Naive B cell (primary cell): ENCODE measurements around the gene RXRA. TPM values are rescaled to one million over a fixed set of nuclear protein-coding genes. Genes with fewer than 3 reads are reported as not detected.
A peak's percentile ranks its signal among the peaks of the same experiment; 100 is the strongest.
"Not testable (repeated sequence)": the region's sequence is repeated elsewhere in the genome, so short reads cannot be mapped to it uniquely, and the experiment has no call there.

ENCODE experiments used
- ATAC-seq, 2 donors: fragments of 150-1000 bp; cut with Tn5 transposase; 2 replicates each; pipeline ENCODE4 v1.10.0; 2021; ENCODE audit warnings: low read depth in 2 of 2, mild to moderate bottlenecking in 2 of 2, moderate library complexity in 2 of 2
- DNase-seq: peaks from one replicate; pipeline ENCODE4 v3.0.0; 2022
- H3K27ac Mint-ChIP-seq, 6 donors: one replicate each; pipeline ENCODE4 v1.8.0; 2020 to 2022; ENCODE audit warnings: mild to moderate bottlenecking in 6 of 6, mixed read lengths in 6 of 6, moderate library complexity in 5 of 6, inconsistent platforms in 2 of 6
- H3K27me3 Mint-ChIP-seq, 3 donors: one replicate each; pipeline ENCODE4 v1.8.0; 2021 to 2022; ENCODE audit warnings: mixed read lengths in 3 of 3, mild to moderate bottlenecking in 1 of 3
- H3K36me3 Mint-ChIP-seq, 2 donors: one replicate each; pipeline ENCODE4 v1.8.0; 2020 to 2022; ENCODE audit warnings: mixed read lengths in 2 of 2, inconsistent platforms in 1 of 2, mild to moderate bottlenecking in 1 of 2
- H3K4me1 Mint-ChIP-seq, 3 donors: one replicate each; pipeline ENCODE4 v1.8.0; 2020 to 2022; ENCODE audit warnings: mixed read lengths in 3 of 3, inconsistent platforms in 1 of 3, mild to moderate bottlenecking in 1 of 3, moderate library complexity in 1 of 3
- H3K4me3 Mint-ChIP-seq, 8 donors: one replicate each; pipeline ENCODE4 v1.8.0; 2020 to 2022; ENCODE audit warnings: mild to moderate bottlenecking in 8 of 8, mixed read lengths in 8 of 8, moderate library complexity in 8 of 8, inconsistent platforms in 2 of 8
- H3K9me3 Mint-ChIP-seq, 7 donors: one replicate each; pipeline ENCODE4 v1.8.0; 2020 to 2022; ENCODE audit warnings: mixed read lengths in 7 of 7, mild to moderate bottlenecking in 5 of 7, inconsistent platforms in 2 of 7, moderate library complexity in 1 of 7
- polyA plus RNA-seq, 6 donors: library from polyadenylated mRNA; unstranded; fragments of 300-500 nt; fragmentation: Illumina TruSeq; gene quantifications; one replicate each; pipeline ENCODE4 v1.2.3, GENCODE V29; 2021; ENCODE audit warnings: low read depth in 6 of 6

RXRA gene
- polyA plus RNA-seq, 6 donors from 2014 or later, result 0.31 to 0.76 (median 0.50) TPM; not detected in 1

DNA sequence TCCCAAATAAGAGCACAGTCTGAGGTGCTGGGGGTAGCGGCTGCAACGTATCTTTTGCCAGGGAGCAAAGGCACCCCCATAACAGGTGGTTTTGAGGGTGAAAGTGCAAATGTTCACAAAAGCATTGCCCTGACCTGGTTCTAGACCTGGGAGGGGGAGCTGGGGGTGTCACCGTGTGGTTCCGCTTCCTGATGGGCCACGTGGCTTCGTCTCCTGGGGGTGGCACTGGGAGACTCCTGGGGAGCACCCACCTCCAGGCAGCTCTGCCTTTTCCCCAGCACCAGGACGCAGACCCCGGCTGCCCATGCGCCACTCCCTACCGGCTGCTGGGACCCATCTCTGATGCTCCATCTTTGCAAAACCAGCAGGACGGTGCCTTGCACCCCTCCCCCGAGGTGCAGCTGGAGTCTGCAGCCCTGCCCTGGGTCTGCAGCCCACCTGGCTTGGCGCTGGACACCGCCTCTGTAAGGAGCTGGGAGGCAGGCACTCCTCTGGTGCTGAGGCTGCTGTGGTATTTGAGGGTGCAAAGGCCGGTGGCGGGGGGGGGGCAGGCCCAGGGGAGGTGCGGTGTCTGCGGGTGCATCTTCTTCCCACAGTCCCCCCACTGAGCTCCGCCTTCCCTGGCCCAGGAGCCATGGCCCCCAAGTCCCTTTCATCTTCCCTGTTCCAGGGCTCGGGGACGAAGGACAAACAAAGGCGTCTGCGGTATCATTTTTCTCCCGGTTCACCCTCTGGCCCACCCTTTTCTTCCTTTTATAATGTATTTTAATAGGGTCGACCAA lies 29.8 kb upstream of the RXRA start:
- no peaks in the 10 kb centered on the region for H3K9me3 Mint-ChIP-seq
- H3K36me3 Mint-ChIP-seq, result no peaks in the 10 kb centered on the region
- H3K27ac Mint-ChIP-seq, result peak overlapping the region in 1 of 6 donors; percentile 10
- ATAC-seq (no peak), DNase-seq (no peak)
- peak overlapping the region in 1 of 8 donors; percentile 5 for H3K4me3 Mint-ChIP-seq
- H3K27me3 Mint-ChIP-seq, result peaks cover 4 to 29% (median 27%) of the 10 kb centered on the region in 3 donors
- H3K4me1 Mint-ChIP-seq, result peaks cover 10 to 16% (median 14%) of the 10 kb centered on the region in 3 donors

DNA sequence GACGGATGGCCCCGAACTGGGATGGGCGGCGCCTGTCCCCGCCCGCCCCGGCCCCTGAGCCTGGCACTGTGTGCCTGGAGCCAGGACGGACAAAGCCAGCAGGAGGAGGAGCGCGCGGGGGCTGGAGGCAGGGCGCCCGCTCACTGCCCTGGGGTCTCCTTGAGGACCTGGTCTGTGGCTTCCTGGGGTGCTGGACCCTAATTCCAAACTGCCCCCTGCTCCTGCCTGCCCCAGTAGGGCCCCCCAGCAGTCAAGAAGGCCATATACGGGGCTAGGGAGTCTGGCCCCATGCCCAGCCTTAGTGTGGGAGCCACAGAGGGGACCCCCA lies 29.2 kb upstream of the RXRA start:
- H3K27ac Mint-ChIP-seq, result no peak overlapping the region
- no peak overlapping the region for H3K4me3 Mint-ChIP-seq
- DNase-seq, result no peak
- no peaks in the 10 kb centered on the region for H3K36me3 Mint-ChIP-seq
- peaks cover 12 to 18% (median 16%) of the 10 kb centered on the region in 3 donors for H3K4me1 Mint-ChIP-seq
- peaks cover 4 to 29% (median 27%) of the 10 kb centered on the region in 3 donors for H3K27me3 Mint-ChIP-seq
- H3K9me3 Mint-ChIP-seq, result no peaks in the 10 kb centered on the region
- no peak for ATAC-seq

DNA sequence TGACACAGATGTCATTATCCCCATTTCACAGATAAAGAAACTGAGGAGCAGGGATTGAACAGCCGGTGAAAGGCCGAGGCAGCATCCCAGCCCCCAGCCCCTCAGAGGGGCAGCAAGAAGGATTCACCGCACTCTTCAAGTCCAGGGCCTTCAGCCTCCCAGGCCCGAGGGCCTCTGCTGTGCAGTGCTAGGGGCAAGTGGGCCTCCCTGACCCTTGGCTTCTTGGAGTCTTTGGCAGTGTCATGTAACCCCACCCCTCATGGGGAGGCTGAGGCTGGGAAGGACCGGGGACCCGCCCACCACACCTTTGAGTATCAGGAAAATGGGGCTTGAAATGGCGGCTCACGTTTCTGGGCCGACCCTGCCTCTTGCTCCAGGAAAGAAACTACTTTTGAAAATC lies 28.7 kb upstream of the RXRA start:
- Mint-ChIP-seq H3K36me3 (no peaks in the 10 kb centered on the region), H3K4me3 (peak overlapping the region in 1 of 8 donors; percentile 65), H3K9me3 (no peaks in the 10 kb centered on the region), H3K4me1 (peaks cover 12 to 18% (median 16%) of the 10 kb centered on the region in 3 donors), H3K27ac (no peak overlapping the region), H3K27me3 (peaks cover 4 to 29% (median 27%) of the 10 kb centered on the region in 3 donors)
- DNase-seq, result no peak
- ATAC-seq, result no peak

DNA sequence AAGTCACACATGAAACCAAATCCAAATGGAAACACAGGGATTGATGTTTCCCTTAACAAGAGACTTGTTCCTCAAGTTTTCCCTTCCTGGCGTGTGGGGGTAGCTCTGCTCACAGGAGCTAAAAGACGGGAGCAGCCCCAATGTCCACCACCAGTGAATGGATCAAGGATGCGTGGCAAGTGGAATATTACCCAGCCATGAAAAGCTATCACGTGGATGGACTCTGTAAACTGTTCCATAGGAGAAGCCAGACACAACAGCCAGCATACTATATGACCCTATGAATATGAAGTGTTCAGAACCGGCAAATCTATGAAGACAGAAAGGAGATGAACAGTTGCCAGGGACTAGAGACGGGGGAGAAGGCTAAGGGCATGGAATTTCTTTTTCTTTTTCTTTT lies 28.3 kb upstream of the RXRA start:
- Mint-ChIP-seq H3K27ac (no peak overlapping the region), H3K36me3 (no peaks in the 10 kb centered on the region), H3K9me3 (no peaks in the 10 kb centered on the region), H3K27me3 (peaks cover 4 to 29% (median 27%) of the 10 kb centered on the region in 3 donors), H3K4me1 (peaks cover 8 to 14% (median 14%) of the 10 kb centered on the region in 3 donors), H3K4me3 (no peak overlapping the region)
- ATAC-seq (no peak), DNase-seq (no peak)

DNA sequence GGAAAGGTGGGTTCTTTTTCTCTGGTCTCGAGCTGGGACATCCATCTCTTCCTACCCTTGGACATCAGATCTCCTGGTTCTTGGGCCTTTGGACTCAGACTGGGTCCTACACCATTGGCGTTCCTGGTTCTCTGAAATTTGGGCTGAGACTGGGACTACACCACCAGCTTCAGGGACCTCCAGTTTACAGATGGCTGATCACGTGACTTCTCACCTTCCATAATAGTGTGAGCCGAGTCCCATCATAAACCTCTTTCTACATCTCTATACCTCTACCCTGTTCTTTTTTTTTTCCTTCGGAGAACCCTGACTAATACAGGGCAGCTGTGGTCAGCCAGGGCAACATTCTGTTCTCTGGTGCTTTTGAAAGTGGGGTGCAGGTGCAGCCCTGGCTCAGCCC lies 27.2 kb upstream of the RXRA start:
- peaks cover 2 to 8% (median 5%) of the 10 kb centered on the region in 3 donors for H3K4me1 Mint-ChIP-seq
- H3K27ac Mint-ChIP-seq, result no peak overlapping the region
- ATAC-seq (no peak), DNase-seq (no peak)
- H3K4me3 Mint-ChIP-seq, result no peak overlapping the region
- H3K36me3 Mint-ChIP-seq, result no peaks in the 10 kb centered on the region
- peaks cover 0 to 29% (median 27%) of the 10 kb centered on the region in 3 donors for H3K27me3 Mint-ChIP-seq
- no peaks in the 10 kb centered on the region for H3K9me3 Mint-ChIP-seq

DNA sequence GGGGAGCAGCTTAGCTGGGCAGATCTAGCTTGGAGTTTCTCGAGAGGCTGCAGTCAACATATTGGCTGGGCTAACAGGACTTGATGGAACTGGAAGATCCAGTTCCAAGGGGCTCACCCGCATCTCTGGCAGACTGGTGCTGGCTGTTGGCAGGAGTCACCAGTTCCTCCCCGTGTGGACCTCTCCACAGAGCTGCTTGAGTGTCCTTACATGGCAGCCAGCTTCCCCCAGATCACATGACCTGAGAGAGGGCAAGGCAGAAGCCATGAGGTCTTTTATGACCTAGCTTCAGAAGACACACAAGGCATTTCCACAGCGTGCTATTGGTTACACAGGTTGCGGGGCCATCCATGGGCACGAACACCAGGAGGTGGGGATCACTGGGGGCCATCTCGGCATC lies 26.4 kb upstream of the RXRA start:
- Mint-ChIP-seq H3K27me3 (peaks cover 0 to 29% (median 27%) of the 10 kb centered on the region in 3 donors), H3K4me1 (peaks cover 2 to 8% (median 5%) of the 10 kb centered on the region in 3 donors), H3K9me3 (no peaks in the 10 kb centered on the region), H3K36me3 (no peaks in the 10 kb centered on the region), H3K4me3 (no peak overlapping the region), H3K27ac (no peak overlapping the region)
- no peak for ATAC-seq
- DNase-seq, result no peak

DNA sequence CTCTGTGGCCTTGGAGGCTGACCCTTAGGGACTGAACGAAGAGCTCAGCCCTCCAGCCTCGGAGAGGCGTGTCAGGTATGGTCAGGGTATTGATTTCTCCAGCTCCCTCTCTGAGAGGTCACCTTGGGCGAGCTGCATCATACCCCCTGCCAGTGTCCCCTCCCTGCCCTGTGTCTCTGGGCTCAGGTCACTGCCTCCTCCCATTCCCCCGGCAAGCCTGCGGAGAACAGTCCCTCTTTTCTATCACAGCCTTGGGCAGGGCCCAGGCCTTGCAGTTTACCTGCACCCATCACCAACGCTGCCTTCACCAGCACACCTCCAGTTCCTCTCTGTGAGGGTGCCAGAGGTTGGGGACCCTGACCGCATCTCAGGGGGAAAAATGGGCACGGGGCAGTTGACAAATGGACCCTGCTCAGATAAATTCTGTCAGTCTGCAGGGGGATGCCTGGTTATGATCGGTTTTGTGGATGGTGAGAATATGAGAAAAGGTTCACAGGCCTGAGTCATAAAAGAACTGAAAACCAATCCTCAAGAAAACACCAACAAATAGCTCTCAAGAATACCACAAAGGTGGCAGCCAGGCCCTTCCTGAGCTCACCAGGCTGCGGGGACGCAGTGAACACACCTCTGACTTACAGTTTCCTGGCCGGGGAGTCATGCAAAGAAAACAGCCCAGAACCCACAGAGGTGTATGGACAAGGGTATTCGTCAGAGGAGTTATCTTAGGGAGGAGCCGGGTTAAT lies 24.7 kb upstream of the RXRA start:
- H3K4me1 Mint-ChIP-seq, result peaks cover 2 to 5% (median 3%) of the 10 kb centered on the region in 3 donors
- H3K27ac Mint-ChIP-seq, result peak overlapping the region in 1 of 6 donors; percentile 28
- DNase-seq, result no peak
- H3K9me3 Mint-ChIP-seq, result no peaks in the 10 kb centered on the region
- ATAC-seq, result no peak
- H3K27me3 Mint-ChIP-seq, result peaks cover 0 to 27% (median 23%) of the 10 kb centered on the region in 3 donors
- peak overlapping the region in 1 of 8 donors; percentile 16 for H3K4me3 Mint-ChIP-seq
- H3K36me3 Mint-ChIP-seq, result no peaks in the 10 kb centered on the region

DNA sequence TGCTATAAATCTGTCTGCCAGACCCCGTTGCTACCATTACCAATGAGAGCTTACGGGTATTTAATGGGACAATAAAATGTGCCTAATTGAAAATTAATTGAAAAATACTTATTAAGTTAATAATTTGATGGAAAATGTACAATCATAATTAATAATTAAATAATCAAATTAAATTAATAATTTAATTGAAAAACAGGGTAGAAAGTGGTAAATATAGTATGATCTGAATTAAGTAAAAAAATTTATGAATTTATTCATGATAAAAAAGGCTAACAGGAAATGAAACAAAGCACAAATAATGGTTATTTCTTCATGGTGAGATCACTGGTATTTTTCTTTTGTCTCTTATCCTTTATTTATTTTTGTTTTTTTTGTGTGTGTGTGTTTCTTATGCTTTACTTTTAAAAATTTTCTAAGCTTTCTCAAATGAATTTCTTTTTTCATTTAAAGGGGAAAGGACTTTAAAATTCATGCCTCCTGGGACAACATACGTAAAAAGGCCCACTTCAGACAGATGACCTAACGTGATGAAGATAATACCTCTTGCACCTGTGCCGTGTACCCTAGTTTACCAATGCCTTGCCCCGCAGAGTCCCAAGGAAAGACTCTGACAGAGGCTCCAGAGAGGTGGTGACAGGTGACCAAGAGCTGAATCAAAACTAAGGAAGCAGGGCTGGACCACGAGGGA lies 24.0 kb upstream of the RXRA start:
- ATAC-seq, result no peak
- H3K27me3 Mint-ChIP-seq, result peaks cover 0 to 27% (median 23%) of the 10 kb centered on the region in 3 donors
- H3K9me3 Mint-ChIP-seq, result no peaks in the 10 kb centered on the region
- DNase-seq, result no peak
- no peak overlapping the region for H3K27ac Mint-ChIP-seq
- no peak overlapping the region for H3K4me3 Mint-ChIP-seq
- no peaks in the 10 kb centered on the region for H3K36me3 Mint-ChIP-seq
- peaks cover 2 to 5% (median 3%) of the 10 kb centered on the region in 3 donors for H3K4me1 Mint-ChIP-seq

DNA sequence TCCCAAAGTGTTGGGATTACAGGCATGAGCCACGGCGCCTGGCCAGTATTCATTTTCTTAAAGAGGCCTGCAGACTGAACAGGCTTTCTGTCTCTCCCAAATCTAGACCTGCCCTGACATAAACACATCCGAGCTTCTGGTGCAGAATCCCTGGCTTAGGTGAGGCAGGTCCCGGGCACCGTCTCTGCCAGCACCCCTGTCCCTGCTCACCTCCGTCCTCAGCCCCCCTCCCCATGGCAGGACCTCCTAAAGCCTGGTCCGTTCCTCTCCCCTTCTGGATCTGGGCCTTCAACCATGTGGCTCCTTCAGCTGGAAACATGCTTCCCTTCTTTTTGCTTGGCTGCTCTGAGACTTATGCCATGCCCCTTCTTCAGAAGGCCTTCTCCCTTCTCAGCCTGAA lies 22.7 kb upstream of the RXRA start:
- ATAC-seq (no peak), DNase-seq (no peak)
- H3K4me1 Mint-ChIP-seq, result peaks cover 2 to 5% (median 3%) of the 10 kb centered on the region in 3 donors
- no peaks in the 10 kb centered on the region for H3K36me3 Mint-ChIP-seq
- no peaks in the 10 kb centered on the region for H3K9me3 Mint-ChIP-seq
- peaks cover 0 to 19% (median 14%) of the 10 kb centered on the region in 3 donors for H3K27me3 Mint-ChIP-seq
- H3K27ac Mint-ChIP-seq, result no peak overlapping the region
- peak overlapping the region in 1 of 8 donors; percentile 54 for H3K4me3 Mint-ChIP-seq

DNA sequence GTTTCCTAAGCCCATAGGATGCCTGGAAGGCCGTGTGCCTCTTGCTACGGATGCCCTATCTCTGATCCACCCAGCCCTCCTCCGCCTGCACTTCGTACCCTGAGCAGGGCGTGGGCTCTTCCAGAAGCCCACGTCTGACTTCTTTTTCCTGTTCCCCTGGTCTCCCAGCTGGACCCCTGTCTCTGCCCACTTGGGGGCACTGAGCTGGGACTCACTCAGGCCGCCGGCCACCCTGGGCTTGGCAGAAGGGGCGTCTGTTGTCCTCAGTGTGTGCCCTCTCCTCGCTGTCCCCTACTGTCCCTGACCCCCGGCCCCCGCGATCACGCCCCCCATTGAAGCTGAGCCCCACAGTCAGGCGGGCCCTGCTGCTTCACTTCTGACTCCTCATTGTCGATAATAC lies 22.0 kb upstream of the RXRA start:
- no peak for ATAC-seq
- H3K9me3 Mint-ChIP-seq, result no peaks in the 10 kb centered on the region
- peaks cover 2 to 5% (median 3%) of the 10 kb centered on the region in 3 donors for H3K4me1 Mint-ChIP-seq
- no peak for DNase-seq
- no peak overlapping the region for H3K4me3 Mint-ChIP-seq
- H3K27me3 Mint-ChIP-seq, result peaks cover 0 to 16% (median 9%) of the 10 kb centered on the region in 3 donors
- H3K36me3 Mint-ChIP-seq, result no peaks in the 10 kb centered on the region
- peak overlapping the region in 1 of 6 donors; percentile 33 for H3K27ac Mint-ChIP-seq

DNA sequence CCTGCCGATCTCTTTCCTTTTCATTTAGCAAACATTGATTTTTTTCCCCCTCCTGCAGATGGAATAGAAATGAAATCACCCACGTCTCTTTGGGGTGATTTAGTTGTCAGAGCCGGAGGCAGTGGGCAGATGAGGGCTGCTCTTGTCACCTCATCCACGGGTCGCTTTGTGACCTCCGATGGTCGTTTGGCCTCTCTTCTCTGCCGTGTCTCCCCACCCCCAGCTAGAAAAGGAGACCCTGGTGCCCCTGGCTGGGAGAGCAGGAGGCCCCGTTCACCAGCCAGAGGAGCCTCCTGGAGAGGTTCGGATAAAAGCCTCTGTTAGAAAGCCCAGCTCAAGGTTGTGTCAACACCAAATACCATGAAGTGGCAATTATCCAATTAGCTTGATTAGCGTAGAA lies 21.6 kb upstream of the RXRA start:
- Mint-ChIP-seq H3K27ac (no peak overlapping the region), H3K27me3 (peaks cover 0 to 11% (median 9%) of the 10 kb centered on the region in 3 donors), H3K36me3 (no peaks in the 10 kb centered on the region), H3K4me1 (peaks cover 2 to 5% (median 3%) of the 10 kb centered on the region in 3 donors), H3K9me3 (no peaks in the 10 kb centered on the region), H3K4me3 (no peak overlapping the region)
- DNase-seq (no peak), ATAC-seq (no peak)

DNA sequence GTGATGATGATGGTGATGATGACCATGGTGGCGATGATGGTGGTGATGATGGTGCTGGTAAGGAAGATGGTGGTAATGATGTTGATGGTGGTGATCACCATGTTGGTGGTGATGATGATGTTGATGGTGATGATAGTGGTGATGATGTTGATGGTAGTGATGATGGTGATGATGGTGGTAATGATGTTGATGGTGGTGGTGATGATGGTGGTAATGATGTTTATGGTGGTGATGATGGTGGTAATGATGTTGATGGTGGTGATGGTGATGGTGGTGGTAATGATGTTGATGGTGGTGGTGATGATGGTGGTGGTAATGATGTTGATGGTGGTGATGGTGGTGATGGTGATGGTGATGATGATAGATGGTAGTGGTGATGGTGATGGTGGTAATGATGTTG lies 20.7 kb upstream of the RXRA start:
- no peak for DNase-seq
- no peak for ATAC-seq
- no peak overlapping the region for H3K27ac Mint-ChIP-seq

DNA sequence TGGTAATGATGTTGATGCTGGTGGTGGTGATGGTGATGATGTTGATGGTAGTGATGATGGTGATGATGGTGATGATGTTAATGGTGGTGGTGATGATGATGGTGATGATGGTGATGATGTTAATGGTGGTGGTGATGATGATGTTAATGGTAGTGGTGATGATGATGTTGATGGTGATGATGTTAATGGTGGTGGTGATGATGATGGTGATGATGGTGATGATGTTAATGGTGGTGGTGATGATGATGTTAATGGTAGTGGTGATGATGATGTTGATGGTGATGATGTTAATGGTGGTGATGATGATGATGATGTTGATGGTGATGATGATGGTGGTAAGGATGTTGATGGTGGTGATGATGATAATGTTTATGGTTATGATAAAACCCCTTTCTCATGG lies 20.2 kb upstream of the RXRA start:
- H3K4me3 Mint-ChIP-seq, DNase-seq, ATAC-seq, H3K9me3 Mint-ChIP-seq, H3K4me1 Mint-ChIP-seq, H3K27ac Mint-ChIP-seq, H3K36me3 Mint-ChIP-seq, H3K27me3 Mint-ChIP-seq: not testable (repeated sequence)

More for the DNA sequence above, 20.7 kb upstream of the RXRA start:
- Mint-ChIP-seq H3K4me1 (peaks cover 2 to 5% (median 3%) of the 10 kb centered on the region in 3 donors), H3K36me3 (no peaks in the 10 kb centered on the region), H3K4me3 (no peak overlapping the region), H3K27me3 (peaks cover 0 to 4% (median 3%) of the 10 kb centered on the region in 3 donors), H3K9me3 (no peaks in the 10 kb centered on the region)
